ENCODE data around the gene SYT7. TPM values are rescaled to one million over a fixed set of nuclear protein-coding genes. Genes with fewer than 3 reads are reported as not detected.

The SYT7 gene
- polyA plus RNA-seq, 1 donor: 4.7 TPM

DNA sequence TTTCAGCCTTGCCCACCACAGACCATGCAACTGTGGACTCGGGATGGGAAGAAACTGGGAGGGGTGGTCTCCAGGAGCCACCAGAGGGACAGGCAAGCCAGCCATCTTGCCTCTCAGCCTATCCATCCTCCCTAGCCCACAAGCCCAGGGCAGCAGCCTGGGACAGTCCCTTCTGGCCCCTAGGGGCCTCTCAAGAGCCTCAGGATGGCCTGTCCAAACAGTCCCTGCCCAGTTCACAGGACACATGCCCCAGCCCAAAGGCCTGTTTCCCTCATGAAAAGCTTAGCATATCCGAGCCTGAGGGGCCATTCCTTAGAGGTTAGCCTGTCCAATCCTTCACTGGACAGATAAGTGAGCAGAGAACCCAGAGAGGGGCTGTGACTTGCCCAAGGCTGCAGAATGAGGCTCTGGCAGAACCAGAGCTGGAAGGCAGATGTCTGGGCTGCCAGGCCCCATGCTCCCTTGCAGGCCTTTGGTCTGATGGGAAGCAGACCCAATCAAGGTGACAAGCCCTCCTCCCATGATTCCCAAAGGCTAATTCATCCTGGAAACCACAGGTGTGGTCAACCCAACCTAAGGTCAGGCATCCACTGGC is 44.1 kb downstream of the SYT7 start:
- DNase-seq: no peak

DNA sequence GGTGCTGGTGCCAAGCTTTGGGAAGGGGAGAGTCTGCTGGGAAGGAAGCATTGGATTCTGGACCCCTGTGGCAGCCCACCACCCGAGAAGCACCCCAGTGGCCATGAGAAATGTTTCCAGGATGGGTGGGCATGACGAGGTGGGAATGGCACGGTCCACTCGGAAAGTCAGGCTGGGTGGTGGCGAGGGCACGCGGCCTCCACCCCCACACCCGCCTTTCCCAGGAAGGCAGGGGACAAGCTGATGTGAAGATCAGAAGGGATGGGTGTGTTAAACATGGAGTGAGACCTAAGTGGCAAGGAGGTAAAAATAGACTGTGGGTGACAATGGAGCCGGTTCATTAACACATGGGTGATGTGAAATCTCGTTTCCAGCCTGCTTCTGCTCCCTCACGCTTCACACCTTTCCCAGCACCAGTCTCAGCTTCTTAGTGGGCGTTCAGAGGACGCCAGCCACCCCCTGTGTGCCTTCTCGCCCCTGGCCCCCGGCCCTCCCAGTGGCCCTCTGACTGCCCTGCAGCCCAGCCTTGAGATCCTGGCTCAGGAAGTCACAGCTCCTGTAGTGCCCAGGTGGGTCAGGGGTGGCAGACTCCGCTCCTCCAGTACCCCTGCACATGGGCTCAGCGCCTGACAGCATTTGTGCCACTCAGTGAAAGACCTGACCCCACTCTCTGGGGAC is 44.7 kb downstream of the SYT7 start:
- no peak for DNase-seq

DNA sequence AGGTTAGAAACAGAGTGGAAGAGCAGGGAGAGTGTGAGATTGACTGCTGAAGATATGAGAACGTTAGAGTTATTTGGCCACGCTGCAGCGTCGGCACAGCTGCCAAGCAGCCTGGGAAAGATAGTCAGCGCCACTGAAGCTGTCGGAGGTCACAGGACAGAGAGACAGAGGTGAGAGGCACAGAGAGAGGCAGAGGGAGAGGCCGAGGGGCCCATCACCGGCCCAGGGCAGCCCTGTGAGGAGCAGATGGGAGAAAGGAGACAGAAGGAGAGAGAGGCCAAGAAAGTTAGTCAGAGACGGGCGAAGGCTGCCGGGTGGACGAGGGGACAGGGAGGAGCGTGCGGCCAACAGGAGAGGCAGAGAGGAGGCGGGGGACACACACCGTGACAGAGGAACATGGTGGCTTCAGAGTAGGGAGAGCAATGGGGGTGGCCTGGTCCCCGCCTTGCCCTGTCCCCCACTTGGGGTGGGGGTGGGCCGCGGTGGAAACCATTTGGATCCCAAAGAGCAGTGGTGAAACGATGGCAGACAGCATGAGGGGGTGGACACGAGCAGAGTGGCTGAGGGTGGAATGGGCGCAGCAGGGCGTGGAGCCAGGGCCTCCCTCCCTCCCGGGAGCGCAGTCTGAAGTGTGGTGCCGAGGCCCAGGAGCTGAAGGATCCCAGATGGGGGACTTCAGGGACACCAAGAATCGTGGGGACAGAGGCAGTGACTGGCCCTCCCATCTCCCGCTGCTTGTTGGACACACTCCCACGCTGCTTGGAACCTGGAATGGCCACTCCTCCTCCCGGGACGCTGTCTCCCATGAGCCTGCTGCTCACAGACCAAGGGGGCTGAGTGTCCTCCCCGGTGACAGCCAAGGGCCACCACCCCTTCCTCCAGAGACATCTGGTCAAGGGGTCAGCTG is 45.7 kb downstream of the SYT7 start:
- no peak for DNase-seq

DNA sequence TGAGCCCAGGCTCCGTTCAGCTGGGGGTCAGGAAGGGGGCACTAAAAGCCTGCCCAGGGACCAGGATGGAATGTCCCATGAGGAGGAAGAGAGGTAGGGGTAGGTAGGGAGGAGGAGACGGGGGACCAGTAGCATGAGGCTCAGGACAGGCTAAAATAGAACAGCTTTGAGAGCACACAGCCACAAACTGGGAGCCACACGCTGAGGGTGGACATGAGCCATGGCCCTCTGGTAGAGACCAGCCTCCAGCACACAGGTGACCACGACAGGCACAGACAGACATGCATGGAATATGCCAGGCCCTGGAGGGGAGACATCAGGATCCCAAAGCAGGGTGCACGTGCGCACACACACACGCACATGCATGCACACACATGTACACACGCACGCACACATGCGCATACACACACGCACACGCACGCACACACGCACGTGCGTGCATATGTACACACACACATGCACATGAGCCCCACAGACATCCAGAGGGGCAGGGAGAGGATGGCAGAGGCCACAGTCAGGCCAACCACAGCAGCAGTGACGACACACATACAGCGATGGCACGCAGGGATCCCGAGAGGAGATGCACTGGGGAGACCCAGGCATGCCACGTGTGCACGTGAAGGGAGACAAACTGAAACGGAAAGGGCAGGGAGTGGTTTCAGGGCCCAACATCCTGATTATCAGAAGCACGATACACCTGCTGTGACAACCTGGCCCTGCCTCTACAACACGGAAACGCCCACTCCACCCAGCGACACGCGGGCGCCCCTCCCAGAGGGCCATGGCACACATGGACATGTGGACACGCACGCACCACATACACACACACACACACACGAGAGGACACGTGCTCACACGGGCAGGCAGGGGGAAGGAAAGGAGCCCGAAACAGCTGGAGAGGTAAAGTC is 46.6 kb downstream of the SYT7 start:
- no peak for DNase-seq

DNA sequence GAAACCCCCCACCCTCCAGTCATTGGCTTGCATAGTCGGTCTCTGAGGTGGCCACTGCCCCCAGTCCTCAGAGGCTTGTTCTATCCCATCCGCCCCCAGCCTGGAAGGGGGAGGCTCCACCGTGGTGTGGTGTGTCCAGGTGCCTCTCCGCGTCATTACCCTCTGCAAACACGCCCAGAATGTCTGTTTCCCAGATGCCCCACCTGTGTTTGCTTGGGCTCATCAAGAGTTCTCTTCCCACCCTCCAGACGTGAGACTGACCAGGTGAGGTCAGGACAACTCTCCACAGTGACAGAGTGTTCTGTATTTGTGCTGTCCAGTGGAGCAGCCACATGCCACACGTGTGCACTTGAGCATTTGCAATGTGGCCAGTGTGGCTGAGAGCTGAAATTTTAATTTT is 47.5 kb downstream of the SYT7 start:
- DNase-seq: no peak

DNA sequence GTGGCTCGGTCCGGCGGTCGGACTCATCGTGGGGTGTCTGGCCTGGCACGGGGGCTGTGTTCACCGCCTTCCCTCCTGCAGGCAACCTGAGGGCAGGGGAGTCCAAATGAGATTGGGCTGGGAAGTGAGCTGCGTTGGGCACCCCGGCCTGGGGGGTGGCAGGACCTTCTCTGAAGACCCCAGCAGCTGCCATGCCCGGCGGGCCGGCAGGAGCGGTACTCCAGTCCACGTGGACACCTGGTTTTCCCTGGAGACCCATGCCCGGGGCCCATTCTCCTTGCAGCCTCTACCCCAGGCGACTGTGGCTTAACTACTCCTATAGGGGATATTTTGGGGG is 47.9 kb downstream of the SYT7 start:
- no peak for DNase-seq

DNA sequence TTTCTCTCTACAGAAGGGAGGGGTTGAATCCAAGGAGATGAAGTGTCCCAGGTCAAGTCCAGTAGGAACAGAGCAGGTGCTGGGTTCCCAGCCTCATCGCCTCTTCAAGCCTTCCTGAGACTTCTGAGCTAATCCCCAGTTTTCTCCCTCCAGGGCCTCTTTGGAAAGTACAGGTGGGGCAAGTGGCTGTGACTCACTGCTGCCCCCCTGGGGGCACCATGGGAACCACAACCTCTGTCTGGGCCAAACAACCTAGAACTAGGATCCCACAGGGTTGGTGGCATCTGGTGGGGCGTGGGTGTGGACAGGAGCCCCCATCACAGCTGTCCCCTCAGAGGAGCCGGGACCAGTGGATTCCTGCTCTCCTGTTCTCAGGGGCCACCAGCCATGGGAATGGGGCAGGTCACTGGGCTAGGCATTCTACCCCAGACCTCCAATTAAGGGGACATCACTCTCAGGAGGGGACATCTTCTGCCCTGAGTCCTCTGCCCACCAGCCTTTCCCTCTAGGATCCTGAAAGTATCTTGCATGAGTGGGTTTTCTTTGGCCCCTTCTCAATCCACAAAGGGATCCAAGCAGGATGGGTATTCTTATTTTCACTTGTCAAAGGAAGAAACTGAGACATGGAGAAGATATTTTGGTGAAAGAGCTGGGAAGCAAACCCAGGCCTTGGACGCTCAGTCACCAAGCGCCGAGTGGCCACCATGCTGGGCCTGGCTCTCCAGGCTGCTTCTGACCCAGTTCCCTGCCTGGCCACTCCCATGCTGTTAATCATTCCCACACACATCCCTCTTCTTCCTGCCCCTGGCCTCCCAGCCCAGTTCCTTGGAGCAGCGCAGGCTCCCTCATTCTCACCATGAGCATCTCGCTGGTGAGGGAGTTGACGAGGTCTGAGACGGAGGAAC is 48.5 kb downstream of the SYT7 start:
- DNase-seq: no peak

DNA sequence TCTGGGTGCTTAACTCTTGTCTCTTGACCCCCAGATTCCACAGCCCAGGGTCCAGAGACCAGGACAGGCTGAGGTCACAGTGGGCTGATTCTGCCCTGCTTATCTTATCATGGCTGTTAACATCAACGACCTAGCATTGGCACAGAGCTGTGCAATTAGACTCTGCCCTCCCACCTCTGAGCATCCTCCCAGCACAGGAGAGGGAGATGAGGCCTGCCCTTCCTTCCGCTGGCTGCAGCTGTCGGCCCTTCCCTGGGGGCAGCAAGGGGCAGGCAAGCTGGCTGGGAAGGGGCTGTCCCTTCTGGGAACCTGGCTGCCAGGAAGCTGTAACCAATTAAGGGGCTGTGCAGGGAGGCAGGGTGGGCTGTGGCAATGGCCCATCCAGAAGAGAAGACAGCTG is 49.8 kb downstream of the SYT7 start:
- DNase-seq: no peak

DNA sequence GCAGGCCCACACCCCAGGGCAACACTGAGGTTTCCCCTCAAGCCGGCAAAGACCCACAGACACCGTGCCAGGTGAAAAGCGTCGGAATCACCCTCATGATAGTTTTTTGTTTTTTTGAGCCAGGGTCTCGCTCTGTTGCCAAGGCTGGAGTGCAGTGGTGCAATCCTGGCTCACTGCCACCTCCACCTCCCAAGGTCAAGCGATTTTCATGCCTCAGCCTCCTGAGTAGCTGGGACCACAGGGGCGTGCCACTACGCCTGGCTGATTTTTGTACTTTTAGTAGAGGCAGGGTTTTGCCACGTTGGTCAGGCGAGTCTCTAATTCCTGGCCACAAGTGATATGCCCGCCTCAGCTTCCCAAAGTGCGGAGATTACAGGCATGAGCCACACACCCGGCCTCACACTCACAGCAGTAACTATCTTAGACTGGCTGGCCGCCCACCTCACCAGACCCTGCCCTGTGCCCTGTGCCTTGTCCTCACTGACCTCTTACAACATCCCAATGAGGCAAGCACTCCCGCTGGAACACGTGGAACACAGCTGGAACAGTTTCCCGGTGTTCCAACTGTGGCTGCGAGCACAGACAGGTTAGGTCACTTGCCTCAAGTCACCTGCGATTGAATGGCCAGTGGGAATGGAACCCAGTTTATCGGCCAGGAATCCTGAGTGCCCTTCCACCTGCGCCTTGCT is 51.2 kb downstream of the SYT7 start:
- no peak for DNase-seq

DNA sequence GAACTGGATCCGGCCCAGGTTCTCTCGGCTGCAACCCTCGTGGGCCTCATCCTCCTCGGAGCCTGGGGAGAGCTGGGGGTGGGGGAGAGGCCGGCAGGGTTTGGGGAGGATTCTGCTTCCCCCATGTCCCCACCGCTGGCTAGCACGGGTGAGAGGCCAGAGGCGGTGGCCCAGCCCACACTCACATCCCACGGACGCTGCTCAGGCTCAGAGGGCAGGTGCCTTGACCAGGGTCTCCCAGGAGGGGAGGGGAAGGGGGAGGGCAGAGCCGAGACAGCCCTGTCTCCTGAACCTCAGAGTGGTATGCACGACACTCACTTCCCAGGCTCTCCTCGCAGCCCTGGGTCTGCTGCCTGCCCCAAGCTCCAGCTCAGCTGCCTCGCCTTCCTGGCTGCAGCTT is 52.8 kb downstream of the SYT7 start:
- DNase-seq: no peak

DNA sequence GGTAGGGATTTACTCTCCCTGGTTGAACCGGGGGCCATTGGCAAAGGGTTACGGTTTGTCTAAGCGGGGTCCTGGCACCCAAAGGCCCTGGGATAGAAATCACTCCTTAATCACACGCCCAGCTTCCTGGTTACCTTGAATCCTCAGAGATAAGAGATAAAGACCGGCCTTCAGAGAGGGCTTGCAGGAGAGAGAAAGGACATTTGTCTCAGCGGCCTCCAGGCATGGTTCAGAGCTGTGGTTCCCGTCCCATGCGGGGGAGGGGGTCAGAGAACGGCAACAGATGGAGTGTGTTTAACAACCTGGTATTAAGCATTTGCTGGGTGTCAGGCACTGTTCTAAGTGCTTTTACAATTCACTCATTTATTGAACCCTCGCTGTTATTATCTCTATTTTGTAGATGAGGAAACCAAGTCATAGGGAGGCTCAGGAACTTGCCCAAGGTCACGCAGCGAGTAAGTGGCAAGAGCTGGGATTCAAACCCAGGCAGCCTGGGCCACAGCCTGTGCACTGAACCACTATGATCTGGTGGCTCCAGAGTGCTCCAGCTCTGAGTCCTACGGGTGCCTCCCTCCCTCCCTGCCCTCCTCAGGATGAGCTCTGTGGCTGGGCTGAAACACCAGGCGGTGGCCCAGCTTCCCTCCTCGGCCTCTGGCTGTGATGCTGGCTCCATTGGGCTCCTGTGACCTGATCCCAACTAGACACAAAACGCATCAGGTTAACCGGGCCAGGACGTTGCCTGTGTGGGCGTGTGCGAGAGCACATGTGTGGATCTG is 53.7 kb downstream of the SYT7 start:
- no peak for DNase-seq

DNA sequence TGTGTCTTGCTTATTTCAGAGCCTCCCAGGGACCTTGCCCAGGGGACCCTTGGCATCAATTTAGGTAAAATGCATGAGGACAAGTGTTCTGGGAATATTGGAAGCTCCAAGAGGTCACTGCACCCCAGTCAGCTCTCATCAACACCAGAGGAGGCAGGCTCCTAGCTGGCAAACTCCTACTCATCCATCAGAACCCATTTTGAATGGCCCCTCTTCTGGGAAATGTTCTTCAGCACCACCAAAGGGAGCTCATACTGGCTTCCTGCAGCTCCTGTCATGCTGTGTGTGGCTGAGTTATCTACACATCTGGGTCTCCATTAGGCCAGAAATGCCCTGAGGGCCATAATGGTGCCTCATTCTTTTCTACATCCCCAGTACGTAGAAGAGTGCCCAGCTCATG is 54.6 kb downstream of the SYT7 start:
- DNase-seq: no peak

DNA sequence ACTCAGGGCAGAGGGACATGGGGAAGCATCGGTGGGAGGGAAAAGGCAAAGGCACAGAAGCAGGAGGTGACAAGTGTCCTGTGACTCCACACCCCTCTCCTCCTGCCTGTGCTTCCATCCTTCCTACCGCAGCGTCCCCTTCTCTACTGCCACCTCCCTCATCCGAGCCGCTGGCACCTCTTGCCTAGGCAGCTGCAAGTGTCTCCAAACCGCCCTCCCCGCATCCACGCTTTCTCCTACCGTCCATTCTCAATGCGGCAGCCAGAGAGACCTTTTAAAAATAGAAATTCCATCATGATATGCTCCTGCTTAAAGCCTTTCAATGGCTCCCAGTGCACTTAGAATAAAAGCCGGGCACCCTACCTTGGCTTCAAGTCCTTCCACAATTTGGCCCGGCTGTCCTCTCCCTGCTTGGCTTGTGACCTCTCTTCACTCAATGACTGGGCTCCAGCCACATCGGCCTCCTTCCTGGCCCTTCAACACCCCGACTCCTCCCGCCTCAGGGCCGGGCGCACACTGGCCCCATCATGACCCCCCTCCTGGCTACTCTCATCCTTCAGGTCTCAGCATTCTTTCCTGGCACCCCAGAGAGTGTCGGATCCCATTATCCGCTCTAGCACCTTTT is 55.8 kb downstream of the SYT7 start:
- no peak for DNase-seq

DNA sequence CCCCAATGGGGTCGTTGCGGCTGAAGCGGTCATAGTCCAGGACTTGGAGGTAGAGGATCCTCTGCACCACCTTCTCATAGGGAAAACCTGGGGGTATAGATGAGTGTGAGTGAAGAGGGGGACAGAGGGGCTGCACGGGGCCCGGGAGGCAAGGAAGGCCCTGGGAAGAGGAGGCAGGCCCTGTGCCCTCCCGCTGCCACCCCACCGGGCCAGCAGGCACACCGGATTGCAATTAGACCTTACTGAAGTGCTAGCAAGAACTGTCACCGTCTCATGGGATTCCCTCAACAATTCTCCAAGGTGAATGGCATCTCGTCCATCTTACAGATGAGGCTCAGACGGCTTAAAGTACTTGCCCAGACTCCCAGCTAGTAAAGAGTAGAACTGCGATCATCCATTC is 56.4 kb downstream of the SYT7 start:
- DNase-seq: no peak

DNA sequence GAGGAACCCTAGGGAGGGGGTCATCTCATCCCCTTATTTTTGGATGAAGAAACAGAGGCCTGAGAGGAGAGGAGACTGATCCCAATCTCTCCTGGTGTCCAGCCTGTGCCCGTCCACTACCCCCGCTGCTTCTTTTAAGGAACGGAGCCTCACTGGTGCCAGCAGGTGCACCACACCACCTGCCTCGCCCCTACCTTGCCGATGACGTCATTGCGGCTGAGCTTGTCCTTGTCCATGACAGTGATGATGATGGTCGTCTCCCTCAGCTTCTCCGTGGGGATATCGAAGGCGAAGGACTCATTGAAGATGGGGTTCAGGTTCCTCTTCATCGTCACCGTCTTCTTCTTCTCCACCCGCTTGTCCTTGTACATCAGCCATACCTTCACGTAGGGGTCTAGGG is 58.0 kb downstream of the SYT7 start:
- DNase-seq: no peak

DNA sequence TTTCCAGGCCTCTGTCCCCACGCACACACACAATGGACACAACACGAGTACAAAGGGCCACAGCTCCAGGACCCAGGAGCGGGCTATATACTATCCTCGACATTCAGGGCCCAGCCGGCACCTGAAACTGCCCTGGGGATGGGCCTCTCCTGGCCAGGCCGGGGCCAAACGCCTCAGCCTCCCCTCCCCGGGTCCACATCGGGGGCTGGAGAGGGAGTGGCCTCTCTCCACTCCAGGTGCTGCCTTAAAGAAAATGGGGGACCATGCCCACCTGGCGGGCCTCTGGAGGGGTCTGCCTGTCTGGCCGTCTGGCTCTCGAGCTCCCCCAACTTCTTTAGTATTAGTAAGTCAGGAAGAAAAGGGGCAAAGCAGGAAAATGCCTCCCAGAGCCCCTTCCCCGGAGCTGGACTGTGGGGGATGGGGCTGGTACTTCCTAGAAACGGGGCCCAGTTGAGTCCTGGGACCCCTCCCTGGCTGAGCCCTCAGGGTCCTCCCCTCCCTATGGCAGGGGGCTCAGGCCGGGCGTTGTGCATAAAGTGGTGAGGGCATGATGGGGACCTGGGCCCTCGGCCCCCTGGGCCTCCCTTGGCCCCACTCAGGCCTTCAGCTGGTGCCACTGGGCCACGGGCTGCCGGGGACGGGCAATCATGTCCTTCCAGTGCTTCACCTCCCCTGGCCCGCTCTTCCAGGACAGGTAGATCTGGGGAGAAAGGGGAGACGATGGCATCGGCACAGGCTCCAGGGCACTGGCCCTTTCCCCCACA is 62.7 kb downstream of the SYT7 start:
- DNase-seq: no peak

DNA sequence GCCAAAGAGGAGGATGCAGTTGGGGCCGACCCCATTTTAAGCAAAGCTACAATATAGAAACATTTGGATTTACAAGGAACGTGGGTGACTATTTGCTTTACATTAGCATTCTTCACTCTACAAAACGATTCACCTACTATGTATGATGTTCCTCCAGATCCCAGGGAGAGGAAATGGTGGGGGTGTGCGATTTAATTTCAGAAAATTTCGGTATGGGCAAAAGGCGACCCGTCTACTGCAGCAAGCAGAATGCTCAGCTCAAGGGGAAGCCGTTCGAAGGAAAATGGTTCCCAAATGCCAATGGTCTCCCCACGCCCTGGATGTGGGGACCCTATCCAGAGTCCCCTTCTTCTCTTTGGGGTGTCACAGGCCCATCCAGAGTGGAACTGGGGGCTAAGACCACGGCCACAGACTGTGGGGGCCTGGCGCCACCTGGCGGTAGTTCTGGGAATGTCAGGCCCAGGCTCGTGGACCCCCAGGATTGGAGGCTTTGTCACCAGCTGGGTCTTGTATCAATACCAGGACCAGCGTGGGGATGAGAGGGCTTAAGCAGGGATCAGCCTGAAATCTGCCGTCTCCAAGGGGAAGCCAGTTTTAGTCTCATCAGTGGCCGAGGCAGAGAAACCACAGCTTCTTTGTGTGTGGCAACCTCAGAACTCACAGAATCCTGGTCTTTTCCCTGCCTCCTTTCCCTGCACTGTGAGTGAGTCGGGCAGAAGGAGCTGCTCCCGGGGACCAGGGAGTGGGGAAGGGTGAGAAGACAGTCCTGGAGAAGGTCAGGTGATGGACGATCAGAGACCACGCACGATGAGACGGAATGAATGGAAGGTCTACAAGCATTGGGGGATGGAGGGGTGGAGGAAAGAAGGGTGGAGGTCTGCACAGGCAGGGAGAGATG is 64.0 kb downstream of the SYT7 start:
- no peak for DNase-seq
